Measurements from ENCODE around the gene LAPTM5.

- no peak for TF ChIP-seq POLR2A (IDR thresholded peaks at IDR 0.05)
- no peak for TF ChIP-seq EP300 (IDR thresholded peaks at IDR 0.05)
- TF ChIP-seq CTCF (IDR thresholded peaks at IDR 0.05) = no peak
- TF ChIP-seq POLR2AphosphoS5 (IDR thresholded peaks at IDR 0.05) = no peak
These were observed 49.2 kb downstream of the LAPTM5 start for GRCh38 chr1:30708361-30708728.

Data from gastroesophageal sphincter (tissue), 3 donors.